ENCODE data around the gene CLCN6. TPM values are rescaled to one million over a fixed set of nuclear protein-coding genes. Genes with fewer than 3 reads are reported as not detected.

CLCN6 gene
- polyA plus RNA-seq, 1 experiment: 6.1 TPM

GRCh38 chr1:11823366-11824137, 17.6 kb downstream of the CLCN6 start:
- DNase-seq (ENCODE audit: low read depth): no peak
- Histone ChIP-seq H3K27me3 (ENCODE audit: control insufficient read depth, insufficient read depth, low read length) (no peaks in the 10 kb centered on the region), H3K36me3 (ENCODE audit: control insufficient read depth, insufficient read depth, low read length) (peaks cover 20% of the 10 kb centered on the region), H3K4me3 (ENCODE audit: low read depth, low read length) (no peak overlapping the region)
- ChIA-PET POLR2A (no interaction called here), CTCF (interaction anchor here (1.1 to 2.4 kb wide), 3 partner anchors 15 to 70 kb away, joined by 3 to 8 read pairs (median 3); no protein-coding TSS in a partner anchor)
- TF ChIP-seq CTCF (IDR thresholded peaks at IDR 0.05; ENCODE audit: insufficient read depth, low read depth, low read length): no peak

GRCh38 chr1:11825131-11825530, 19.1 kb downstream of the CLCN6 start:
- Histone ChIP-seq H3K36me3 (ENCODE audit: control insufficient read depth, insufficient read depth, low read length) (peaks cover 31% of the 10 kb centered on the region), H3K27me3 (ENCODE audit: control insufficient read depth, insufficient read depth, low read length) (no peaks in the 10 kb centered on the region), H3K4me3 (ENCODE audit: low read depth, low read length) (no peak overlapping the region)
- TF ChIP-seq CTCF (IDR thresholded peaks at IDR 0.05; ENCODE audit: insufficient read depth, low read depth, low read length): no peak
- ChIA-PET CTCF (interaction anchor here (0.9 to 2.4 kb wide), 2 partner anchors 13 to 26 kb away, joined by 3 to 8 read pairs; no protein-coding TSS in a partner anchor), POLR2A (no interaction called here)
- DNase-seq (ENCODE audit: low read depth): no peak

GRCh38 chr1:11826946-11827345, 21.0 kb downstream of the CLCN6 start:
- no peaks in the 10 kb centered on the region for H3K27me3 ChIP-seq (ENCODE audit: control insufficient read depth, insufficient read depth, low read length)
- peaks cover 31% of the 10 kb centered on the region for H3K36me3 ChIP-seq (ENCODE audit: control insufficient read depth, insufficient read depth, low read length)
- no peak overlapping the region for H3K4me3 ChIP-seq (ENCODE audit: low read depth, low read length)
- ChIA-PET CTCF (interaction anchor here (0.7 to 3.3 kb wide), 2 partner anchors 8 to 11 kb away, joined by 4 to 13 read pairs; no protein-coding TSS in a partner anchor), POLR2A (no interaction called here)
- DNase-seq (ENCODE audit: low read depth): no peak
- no peak for TF ChIP-seq CTCF (IDR thresholded peaks at IDR 0.05; ENCODE audit: insufficient read depth, low read depth, low read length)

GRCh38 chr1:11828511-11828910, 22.5 kb downstream of the CLCN6 start:
- H3K36me3 ChIP-seq (ENCODE audit: control insufficient read depth, insufficient read depth, low read length): peaks cover 38% of the 10 kb centered on the region
- CTCF ChIA-PET: interaction anchor here (1.2 to 3.3 kb wide), 3 partner anchors 9 to 59 kb away, joined by 3 to 13 read pairs (median 3); no protein-coding TSS in a partner anchor
- H3K27me3 ChIP-seq (ENCODE audit: control insufficient read depth, insufficient read depth, low read length): no peaks in the 10 kb centered on the region
- POLR2A ChIA-PET: no interaction called here
- H3K4me3 ChIP-seq (ENCODE audit: low read depth, low read length): no peak overlapping the region
- no peak for DNase-seq (ENCODE audit: low read depth)
- no peak for TF ChIP-seq CTCF (IDR thresholded peaks at IDR 0.05; ENCODE audit: insufficient read depth, low read depth, low read length)

- ChIA-PET CTCF (interaction anchor here (1.3 to 1.7 kb wide), 3 partner anchors 10 to 48 kb away, joined by 3 to 5 read pairs (median 3); no protein-coding TSS in a partner anchor), POLR2A (no interaction called here)
- DNase-seq (ENCODE audit: low read depth): no peak
- H3K36me3 ChIP-seq (ENCODE audit: control insufficient read depth, insufficient read depth, low read length): peaks cover 52% of the 10 kb centered on the region
- H3K27me3 ChIP-seq (ENCODE audit: control insufficient read depth, insufficient read depth, low read length): no peaks in the 10 kb centered on the region
- H3K4me3 ChIP-seq (ENCODE audit: low read depth, low read length): no peak overlapping the region
- no peak for TF ChIP-seq CTCF (IDR thresholded peaks at IDR 0.05; ENCODE audit: insufficient read depth, low read depth, low read length)
Measured at GRCh38 chr1:11831945-11832725, 26.1 kb downstream of the CLCN6 start.
